GM21381 (cell line): ENCODE measurements around the gene AUTS2.
"Not testable (repeated sequence)": the region's sequence is repeated elsewhere in the genome, so short reads cannot be mapped to it uniquely, and the experiment has no call there.

ENCODE experiments used
- ATAC-seq: cut with Tn5 transposase; IDR thresholded peaks from one replicate; pipeline ENCODE4 v1.9.1; 2021; ENCODE audit warnings: mild to moderate bottlenecking, moderate library complexity; ENCODE audit not compliant: unreplicated experiment

Gene AUTS2

GRCh38 chr7:70710011-70710480 lies 1111.8 kb downstream of the AUTS2 start:
- ATAC-seq: no peak

- no peak for ATAC-seq
These were observed 1112.4 kb downstream of the AUTS2 start for GRCh38 chr7:70710651-70711050.

GRCh38 chr7:70711452-70711851 lies 1113.2 kb downstream of the AUTS2 start:
- ATAC-seq: no peak

- ATAC-seq: no peak
These were observed 1114.7 kb downstream of the AUTS2 start for GRCh38 chr7:70712942-70713341.

GRCh38 chr7:70714506-70715038 lies 1116.3 kb downstream of the AUTS2 start:
- no peak for ATAC-seq

GRCh38 chr7:70717553-70718329 lies 1119.5 kb downstream of the AUTS2 start:
- ATAC-seq: no peak

- ATAC-seq: no peak
These were observed 1120.8 kb downstream of the AUTS2 start for GRCh38 chr7:70719125-70719524.

- ATAC-seq: no peak
These were observed 1122.1 kb downstream of the AUTS2 start for GRCh38 chr7:70720191-70720873.

- ATAC-seq: no peak
These were observed 1123.2 kb downstream of the AUTS2 start for GRCh38 chr7:70721500-70721899.

- no peak for ATAC-seq
These were observed 1125.1 kb downstream of the AUTS2 start for GRCh38 chr7:70723339-70723738.

- no peak for ATAC-seq
These were observed 1127.2 kb downstream of the AUTS2 start for GRCh38 chr7:70725448-70725847.

GRCh38 chr7:70726294-70726693 lies 1128.0 kb downstream of the AUTS2 start:
- ATAC-seq: no peak

- peak; percentile 53 for ATAC-seq
These were observed 1128.7 kb downstream of the AUTS2 start for GRCh38 chr7:70726951-70727378.

- ATAC-seq: no peak
These were observed 1129.6 kb downstream of the AUTS2 start for GRCh38 chr7:70727861-70728260.

- no peak for ATAC-seq
These were observed 1130.7 kb downstream of the AUTS2 start for GRCh38 chr7:70728872-70729552.

GRCh38 chr7:70729553-70730157 lies 1131.4 kb downstream of the AUTS2 start:
- ATAC-seq: not testable (repeated sequence)

GRCh38 chr7:70730451-70731110 lies 1132.3 kb downstream of the AUTS2 start:
- ATAC-seq: no peak

- ATAC-seq: no peak
These were observed 1134.8 kb downstream of the AUTS2 start for GRCh38 chr7:70733090-70733489.

GRCh38 chr7:70734411-70734810 lies 1136.1 kb downstream of the AUTS2 start:
- ATAC-seq: no peak

GRCh38 chr7:70735313-70735712 lies 1137.0 kb downstream of the AUTS2 start:
- no peak for ATAC-seq
